DOHH2 (cell line): ENCODE data around the gene IHH.

Experiments
- EZH2phosphoT487 ChIP-seq: fragments of 200-600 bp; sonication (generic); IDR thresholded peaks from 2 replicates; pipeline ENCODE4 v1.6.1; 2017; ENCODE audit warnings: borderline replicate concordance, mild to moderate bottlenecking, antibody characterized with exemption, low read length, moderate library complexity, mixed read lengths
- TF ChIP-seq, protein P1 (sequence below): fragments of 200-600 bp; sonication (generic); IDR thresholded peaks from one replicate; pipeline ENCODE4 v1.5.1; 2014; ENCODE audit warnings: antibody characterized with exemption, mild to moderate bottlenecking, low read depth, low read length; ENCODE audit not compliant: poor library complexity, severe bottlenecking

DNA sequence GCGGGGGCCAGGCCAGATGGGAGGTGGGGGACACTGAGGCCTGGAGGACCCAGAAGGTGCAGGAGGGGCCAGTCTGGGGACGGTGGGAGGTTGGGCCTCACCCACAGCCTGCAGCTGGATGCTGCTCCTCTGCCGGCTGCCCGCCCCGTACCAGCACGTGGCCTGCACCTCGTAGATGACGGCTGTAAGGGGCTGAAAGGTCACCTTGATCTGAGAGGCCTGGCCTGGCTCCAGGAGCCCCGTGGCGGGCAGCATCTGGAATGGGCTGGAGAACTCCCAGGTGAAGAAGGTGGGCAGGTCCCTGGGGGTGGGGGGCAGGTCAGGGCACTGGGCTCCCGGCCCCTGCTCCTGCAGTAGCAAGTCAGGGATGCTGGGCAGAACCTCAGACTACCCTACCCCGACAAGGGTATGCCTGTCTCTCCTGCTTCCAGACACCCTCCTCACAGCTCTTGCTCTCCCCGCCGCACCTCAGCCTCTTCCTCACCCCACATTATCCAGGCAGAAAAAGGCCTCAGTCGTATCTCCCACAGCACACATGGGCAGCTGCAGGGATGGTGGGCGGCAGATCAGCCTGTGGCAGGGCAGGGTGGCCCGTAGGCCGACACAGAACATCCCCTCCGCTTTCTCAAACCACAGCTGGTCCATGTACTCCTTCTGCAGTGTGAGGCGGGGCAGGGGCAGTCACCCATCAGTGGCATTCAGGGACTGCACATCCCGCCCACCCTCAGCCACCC, 29.5 kb downstream of the IHH start:
- TF ChIP-seq, protein P1, sequence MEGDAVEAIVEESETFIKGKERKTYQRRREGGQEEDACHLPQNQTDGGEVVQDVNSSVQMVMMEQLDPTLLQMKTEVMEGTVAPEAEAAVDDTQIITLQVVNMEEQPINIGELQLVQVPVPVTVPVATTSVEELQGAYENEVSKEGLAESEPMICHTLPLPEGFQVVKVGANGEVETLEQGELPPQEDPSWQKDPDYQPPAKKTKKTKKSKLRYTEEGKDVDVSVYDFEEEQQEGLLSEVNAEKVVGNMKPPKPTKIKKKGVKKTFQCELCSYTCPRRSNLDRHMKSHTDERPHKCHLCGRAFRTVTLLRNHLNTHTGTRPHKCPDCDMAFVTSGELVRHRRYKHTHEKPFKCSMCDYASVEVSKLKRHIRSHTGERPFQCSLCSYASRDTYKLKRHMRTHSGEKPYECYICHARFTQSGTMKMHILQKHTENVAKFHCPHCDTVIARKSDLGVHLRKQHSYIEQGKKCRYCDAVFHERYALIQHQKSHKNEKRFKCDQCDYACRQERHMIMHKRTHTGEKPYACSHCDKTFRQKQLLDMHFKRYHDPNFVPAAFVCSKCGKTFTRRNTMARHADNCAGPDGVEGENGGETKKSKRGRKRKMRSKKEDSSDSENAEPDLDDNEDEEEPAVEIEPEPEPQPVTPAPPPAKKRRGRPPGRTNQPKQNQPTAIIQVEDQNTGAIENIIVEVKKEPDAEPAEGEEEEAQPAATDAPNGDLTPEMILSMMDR: no peak
- TF ChIP-seq EZH2phosphoT487: no peak
